Ectodermal cell (in vitro differentiated cells): Measurements from ENCODE around the gene DLL1.

Experiments used
- H3K27ac ChIP-seq: 2 replicates; pipeline ENCODE4 v1.7.0; 2013; ENCODE audit warnings: mild to moderate bottlenecking, low read depth, low read length; ENCODE audit not compliant: insufficient read depth, poor library complexity, severe bottlenecking
- H3K27me3 ChIP-seq: 2 replicates; pipeline ENCODE4 v1.7.0; 2013; ENCODE audit warnings: mild to moderate bottlenecking, low read length; ENCODE audit not compliant: insufficient read depth, control insufficient read depth, poor library complexity, severe bottlenecking
- H3K36me3 ChIP-seq: one replicate; pipeline ENCODE4 v1.7.0; 2013; ENCODE audit warnings: low read length; ENCODE audit not compliant: control insufficient read depth, insufficient read depth
- H3K4me1 ChIP-seq: one replicate; pipeline ENCODE4 v1.7.0; 2013; ENCODE audit warnings: low read length; ENCODE audit not compliant: control insufficient read depth, insufficient read depth
- H3K4me3 ChIP-seq: 2 replicates; pipeline ENCODE4 v1.7.0; 2013; ENCODE audit warnings: low read depth, low read length, control low read depth; ENCODE audit not compliant: insufficient read depth
- H3K9me3 ChIP-seq: 2 replicates; pipeline ENCODE4 v1.7.0; 2013; ENCODE audit warnings: mild to moderate bottlenecking, low read length, moderate library complexity; ENCODE audit not compliant: control insufficient read depth
- WGBS, 2 experiments: methylation state at CpG; one replicate each; pipeline ENCODE4 v1.1.7; 2013; ENCODE audit warnings: missing lambda C conversion rate in 2 of 2; 5-methylcytosine and 5-hydroxymethylcytosine counted together

The DLL1 gene

GRCh38 chr6:170251776-170252571, 38.9 kb downstream of the DLL1 start:
- Histone ChIP-seq H3K27ac (no peak overlapping the region), H3K4me3 (no peak overlapping the region), H3K4me1 (peaks cover 8% of the 10 kb centered on the region), H3K9me3 (no peaks in the 10 kb centered on the region), H3K36me3 (no peaks in the 10 kb centered on the region), H3K27me3 (no peaks in the 10 kb centered on the region)
- 92 to 93% methylated on average over 41 of the region's 41 CpGs for WGBS, 2 experiments

GRCh38 chr6:170250981-170251775, 39.7 kb downstream of the DLL1 start:
- H3K27ac ChIP-seq = no peak overlapping the region
- H3K4me3 ChIP-seq = no peak overlapping the region
- H3K36me3 ChIP-seq = no peaks in the 10 kb centered on the region
- H3K27me3 ChIP-seq = no peaks in the 10 kb centered on the region
- 94 to 97% methylated on average over 21 of the region's 21 CpGs for WGBS, 2 experiments
- H3K4me1 ChIP-seq = peaks cover 8% of the 10 kb centered on the region
- H3K9me3 ChIP-seq = no peaks in the 10 kb centered on the region

GRCh38 chr6:170250455-170250854, 40.4 kb downstream of the DLL1 start:
- Histone ChIP-seq H3K9me3 (no peaks in the 10 kb centered on the region), H3K36me3 (no peaks in the 10 kb centered on the region), H3K4me3 (no peak overlapping the region), H3K4me1 (peaks cover 8% of the 10 kb centered on the region), H3K27ac (no peak overlapping the region), H3K27me3 (no peaks in the 10 kb centered on the region)
- WGBS, 2 experiments = 85 to 86% methylated on average over 11 of the region's 11 CpGs

- H3K27ac ChIP-seq = no peak overlapping the region
- 90 to 95% methylated on average over 15 of the region's 15 CpGs for WGBS, 2 experiments
- H3K36me3 ChIP-seq = no peaks in the 10 kb centered on the region
- H3K4me1 ChIP-seq = peaks cover 14% of the 10 kb centered on the region
- no peaks in the 10 kb centered on the region for H3K9me3 ChIP-seq
- H3K27me3 ChIP-seq = no peaks in the 10 kb centered on the region
- H3K4me3 ChIP-seq = no peak overlapping the region
Measured at GRCh38 chr6:170249817-170250216, 41.1 kb downstream of the DLL1 start.

- no peaks in the 10 kb centered on the region for H3K27me3 ChIP-seq
- no peaks in the 10 kb centered on the region for H3K9me3 ChIP-seq
- WGBS, 2 experiments = 92 to 93% methylated on average over 26 to 27 of the region's 27 CpGs
- H3K27ac ChIP-seq = no peak overlapping the region
- no peaks in the 10 kb centered on the region for H3K36me3 ChIP-seq
- H3K4me1 ChIP-seq = peaks cover 22% of the 10 kb centered on the region
- no peak overlapping the region for H3K4me3 ChIP-seq
Measured at GRCh38 chr6:170248861-170249600, 41.8 kb downstream of the DLL1 start.

GRCh38 chr6:170248111-170248805, 42.6 kb downstream of the DLL1 start:
- H3K36me3 ChIP-seq = no peaks in the 10 kb centered on the region
- no peak overlapping the region for H3K4me3 ChIP-seq
- WGBS, 2 experiments = 90 to 92% methylated on average over 34 of the region's 34 CpGs
- peaks cover 30% of the 10 kb centered on the region for H3K4me1 ChIP-seq
- H3K27me3 ChIP-seq = no peaks in the 10 kb centered on the region
- no peaks in the 10 kb centered on the region for H3K9me3 ChIP-seq
- H3K27ac ChIP-seq = no peak overlapping the region

- no peaks in the 10 kb centered on the region for H3K27me3 ChIP-seq
- H3K9me3 ChIP-seq = no peaks in the 10 kb centered on the region
- no peak overlapping the region for H3K4me3 ChIP-seq
- no peaks in the 10 kb centered on the region for H3K36me3 ChIP-seq
- 90 to 91% methylated on average over 22 of the region's 22 CpGs for WGBS, 2 experiments
- H3K27ac ChIP-seq = no peak overlapping the region
- peaks cover 33% of the 10 kb centered on the region for H3K4me1 ChIP-seq
Measured at GRCh38 chr6:170247178-170247701, 43.6 kb downstream of the DLL1 start.

GRCh38 chr6:170245475-170245992, 45.3 kb downstream of the DLL1 start:
- H3K27ac ChIP-seq = no peak overlapping the region
- no peaks in the 10 kb centered on the region for H3K27me3 ChIP-seq
- peaks cover 33% of the 10 kb centered on the region for H3K4me1 ChIP-seq
- no peaks in the 10 kb centered on the region for H3K9me3 ChIP-seq
- 91% methylated on average over 23 of the region's 23 CpGs for WGBS, 2 experiments
- H3K36me3 ChIP-seq = no peaks in the 10 kb centered on the region
- H3K4me3 ChIP-seq = no peak overlapping the region

GRCh38 chr6:170244721-170245474, 46.0 kb downstream of the DLL1 start:
- Histone ChIP-seq H3K4me1 (peaks cover 33% of the 10 kb centered on the region), H3K9me3 (no peaks in the 10 kb centered on the region), H3K4me3 (no peak overlapping the region), H3K27ac (peak overlapping the region; percentile 72), H3K27me3 (no peaks in the 10 kb centered on the region), H3K36me3 (no peaks in the 10 kb centered on the region)
- WGBS, 2 experiments = 77 to 79% methylated on average over 26 of the region's 26 CpGs
